Measurements from ENCODE around the gene MPG.

DNA sequence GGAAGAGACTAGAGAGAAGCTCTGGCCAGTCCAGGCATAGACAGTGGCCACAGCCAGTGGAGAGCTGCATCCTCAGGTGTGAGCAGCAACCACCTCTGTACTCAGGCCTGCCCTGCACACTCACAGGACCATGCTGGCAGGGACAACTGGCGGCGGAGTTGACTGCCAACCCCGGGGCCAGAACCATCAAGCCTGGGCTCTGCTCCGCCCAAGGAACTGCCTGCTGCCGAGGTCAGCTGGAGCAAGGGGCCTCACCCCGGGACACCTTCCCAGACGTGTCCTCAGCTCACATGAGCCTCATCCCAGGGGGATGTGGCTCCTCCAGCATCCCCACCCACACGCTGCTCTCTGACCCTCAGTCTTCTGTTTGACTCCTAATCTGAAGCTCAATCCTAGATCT, 8.8 kb upstream of the MPG start:
- TF ChIP-seq RAD21 (IDR thresholded peaks at IDR 0.05; ENCODE audit: low read length) (no peak), GABPA (IDR thresholded peaks at IDR 0.05; ENCODE audit: low read depth) (no peak), POLR2AphosphoS5 (IDR thresholded peaks at IDR 0.05; ENCODE audit: low read depth, low read length) (no peak), TEAD4 (IDR thresholded peaks at IDR 0.05; ENCODE audit: borderline replicate concordance, insufficient read depth) (no peak), TCF12 (IDR thresholded peaks at IDR 0.05) (no peak), RCOR1 (IDR thresholded peaks at IDR 0.05; ENCODE audit: low read length) (no peak), SIN3A (IDR thresholded peaks at IDR 0.05; ENCODE audit: borderline replicate concordance, low read depth, low read length) (no peak)
- TF ChIP-seq, protein P1, sequence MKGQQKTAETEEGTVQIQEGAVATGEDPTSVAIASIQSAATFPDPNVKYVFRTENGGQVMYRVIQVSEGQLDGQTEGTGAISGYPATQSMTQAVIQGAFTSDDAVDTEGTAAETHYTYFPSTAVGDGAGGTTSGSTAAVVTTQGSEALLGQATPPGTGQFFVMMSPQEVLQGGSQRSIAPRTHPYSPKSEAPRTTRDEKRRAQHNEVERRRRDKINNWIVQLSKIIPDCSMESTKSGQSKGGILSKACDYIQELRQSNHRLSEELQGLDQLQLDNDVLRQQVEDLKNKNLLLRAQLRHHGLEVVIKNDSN (IDR thresholded peaks at IDR 0.05; ENCODE audit: borderline replicate concordance, low read depth): no peak
- TF ChIP-seq, protein P2, sequence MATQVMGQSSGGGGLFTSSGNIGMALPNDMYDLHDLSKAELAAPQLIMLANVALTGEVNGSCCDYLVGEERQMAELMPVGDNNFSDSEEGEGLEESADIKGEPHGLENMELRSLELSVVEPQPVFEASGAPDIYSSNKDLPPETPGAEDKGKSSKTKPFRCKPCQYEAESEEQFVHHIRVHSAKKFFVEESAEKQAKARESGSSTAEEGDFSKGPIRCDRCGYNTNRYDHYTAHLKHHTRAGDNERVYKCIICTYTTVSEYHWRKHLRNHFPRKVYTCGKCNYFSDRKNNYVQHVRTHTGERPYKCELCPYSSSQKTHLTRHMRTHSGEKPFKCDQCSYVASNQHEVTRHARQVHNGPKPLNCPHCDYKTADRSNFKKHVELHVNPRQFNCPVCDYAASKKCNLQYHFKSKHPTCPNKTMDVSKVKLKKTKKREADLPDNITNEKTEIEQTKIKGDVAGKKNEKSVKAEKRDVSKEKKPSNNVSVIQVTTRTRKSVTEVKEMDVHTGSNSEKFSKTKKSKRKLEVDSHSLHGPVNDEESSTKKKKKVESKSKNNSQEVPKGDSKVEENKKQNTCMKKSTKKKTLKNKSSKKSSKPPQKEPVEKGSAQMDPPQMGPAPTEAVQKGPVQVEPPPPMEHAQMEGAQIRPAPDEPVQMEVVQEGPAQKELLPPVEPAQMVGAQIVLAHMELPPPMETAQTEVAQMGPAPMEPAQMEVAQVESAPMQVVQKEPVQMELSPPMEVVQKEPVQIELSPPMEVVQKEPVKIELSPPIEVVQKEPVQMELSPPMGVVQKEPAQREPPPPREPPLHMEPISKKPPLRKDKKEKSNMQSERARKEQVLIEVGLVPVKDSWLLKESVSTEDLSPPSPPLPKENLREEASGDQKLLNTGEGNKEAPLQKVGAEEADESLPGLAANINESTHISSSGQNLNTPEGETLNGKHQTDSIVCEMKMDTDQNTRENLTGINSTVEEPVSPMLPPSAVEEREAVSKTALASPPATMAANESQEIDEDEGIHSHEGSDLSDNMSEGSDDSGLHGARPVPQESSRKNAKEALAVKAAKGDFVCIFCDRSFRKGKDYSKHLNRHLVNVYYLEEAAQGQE (IDR thresholded peaks at IDR 0.05; ENCODE audit: low read depth, low read length): no peak
- TF ChIP-seq, protein P3, sequence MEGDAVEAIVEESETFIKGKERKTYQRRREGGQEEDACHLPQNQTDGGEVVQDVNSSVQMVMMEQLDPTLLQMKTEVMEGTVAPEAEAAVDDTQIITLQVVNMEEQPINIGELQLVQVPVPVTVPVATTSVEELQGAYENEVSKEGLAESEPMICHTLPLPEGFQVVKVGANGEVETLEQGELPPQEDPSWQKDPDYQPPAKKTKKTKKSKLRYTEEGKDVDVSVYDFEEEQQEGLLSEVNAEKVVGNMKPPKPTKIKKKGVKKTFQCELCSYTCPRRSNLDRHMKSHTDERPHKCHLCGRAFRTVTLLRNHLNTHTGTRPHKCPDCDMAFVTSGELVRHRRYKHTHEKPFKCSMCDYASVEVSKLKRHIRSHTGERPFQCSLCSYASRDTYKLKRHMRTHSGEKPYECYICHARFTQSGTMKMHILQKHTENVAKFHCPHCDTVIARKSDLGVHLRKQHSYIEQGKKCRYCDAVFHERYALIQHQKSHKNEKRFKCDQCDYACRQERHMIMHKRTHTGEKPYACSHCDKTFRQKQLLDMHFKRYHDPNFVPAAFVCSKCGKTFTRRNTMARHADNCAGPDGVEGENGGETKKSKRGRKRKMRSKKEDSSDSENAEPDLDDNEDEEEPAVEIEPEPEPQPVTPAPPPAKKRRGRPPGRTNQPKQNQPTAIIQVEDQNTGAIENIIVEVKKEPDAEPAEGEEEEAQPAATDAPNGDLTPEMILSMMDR (IDR thresholded peaks at IDR 0.05): no peak
